Measurements from ENCODE around the gene TTBK2. TPM values are rescaled to one million over a fixed set of nuclear protein-coding genes. Genes with fewer than 3 reads are reported as not detected.

TTBK2 gene
- total RNA-seq, 1 experiment from 2014 or later: 10.6 TPM

GRCh38 chr15:42720071-42720470, 200.5 kb downstream of the TTBK2 start:
- Mint-ChIP-seq H3K27ac (peak overlapping the region in 2 of 3 experiments; percentile 17 to 32; a peak in 3 of 7 replicates), H3K36me3 (ENCODE audit: insufficient read depth in 1 of 3, low read depth in 3 of 3) (peaks cover 5 to 34% (median 31%) of the 10 kb centered on the region in 3 experiments; a peak in 6 of 7 replicates)

More at GRCh38 chr15:42720071-42720470, 200.5 kb downstream of the TTBK2 start:
- Histone ChIP-seq H2BK120ac (ENCODE audit: low read depth, low read length, poor library complexity, severe bottlenecking) (no peak overlapping the region), H3T11ph (ENCODE audit: low read length) (no peak overlapping the region), H3K27me3 (ENCODE audit: insufficient read depth, low read length) (no peaks in the 10 kb centered on the region), H2AFZ (ENCODE audit: low read length) (no peak overlapping the region), H3K4me1 (ENCODE audit: insufficient read depth, low read length) (no peaks in the 10 kb centered on the region), H3K4ac (ENCODE audit: low read depth, low read length) (no peak overlapping the region), H4K8ac (replicated peaks; ENCODE audit: insufficient read length, low read depth, low read length) (no peak overlapping the region), H2BK5ac (ENCODE audit: insufficient read length, low read length) (no peak overlapping the region), H3K27ac (ENCODE audit: insufficient read length, low read depth, low read length) (no peak overlapping the region), H2AK5ac (ENCODE audit: insufficient read length, low read length) (no peak overlapping the region), H4K20me1 (ENCODE audit: control insufficient read depth, insufficient read depth, insufficient read length) (no peaks in the 10 kb centered on the region), H4K5ac (ENCODE audit: insufficient read length, low read depth, low read length) (no peak overlapping the region), H2BK15ac (ENCODE audit: low read depth, low read length) (no peak overlapping the region), H3K9me3 (ENCODE audit: control insufficient read depth, low read depth, low read length) (no peaks in the 10 kb centered on the region), H3K14ac (ENCODE audit: insufficient read depth, low read length) (no peak overlapping the region), H3K79me2 (ENCODE audit: insufficient read depth, low read length) (no peaks in the 10 kb centered on the region), H3K23ac (ENCODE audit: insufficient read length, low read depth, low read length) (no peak overlapping the region), H3K56ac (ENCODE audit: insufficient read length, low read depth, low read length) (no peak overlapping the region), H2BK20ac (ENCODE audit: low read depth, low read length, poor library complexity, severe bottlenecking) (no peak overlapping the region), H3K4me2 (ENCODE audit: insufficient read depth, insufficient read length, low read length) (no peak overlapping the region), H4K91ac (ENCODE audit: insufficient read length, low read depth, low read length) (no peak overlapping the region), H3K18ac (ENCODE audit: insufficient read length, low read depth, low read length) (no peak overlapping the region), H3K79me1 (ENCODE audit: insufficient read depth, low read depth, low read length, poor library complexity, severe bottlenecking) (no peaks in the 10 kb centered on the region), H3K9ac (ENCODE audit: extremely low read depth, insufficient read length, low read length) (peak overlapping the region; percentile 13), H2BK12ac (ENCODE audit: insufficient read length, low read depth, low read length) (no peak overlapping the region), H3K23me2 (ENCODE audit: insufficient read length, low read depth, low read length, poor library complexity, severe bottlenecking) (no peaks in the 10 kb centered on the region)
- H3K4me3 Mint-ChIP-seq: no peak overlapping the region
- no peak for TF ChIP-seq CTCF (conservative IDR thresholded peaks at IDR 0.05)
- no peaks in the 10 kb centered on the region; the same call in 1 of the 2 replicates for H3K27me3 Mint-ChIP-seq (ENCODE audit: low read depth)
- no peak for DNase-seq
- H3K4me1 Mint-ChIP-seq: no peaks in the 10 kb centered on the region
- H3K9me3 Mint-ChIP-seq: no peaks in the 10 kb centered on the region
- WGBS (ENCODE audit: extremely low coverage, insufficient read length, low lambda C conversion rate): no CpG with 5 or more reads among the region's 3 CpGs

Data from H9 (cell line).